Measurements from ENCODE around the gene RSBN1L.

- no peak for TF ChIP-seq POLR2A (IDR thresholded peaks at IDR 0.05; ENCODE audit: low read length)
- no peak for TF ChIP-seq GATA1 (IDR thresholded peaks at IDR 0.05; ENCODE audit: low read depth, low read length)
These were observed 34.4 kb upstream of the RSBN1L start for GRCh38 chr7:77661816-77662215.
